HG03108 (cell line): Measurements from ENCODE around the gene TM9SF1.

Experiments used
- ATAC-seq: cut with Tn5 transposase; IDR thresholded peaks from one replicate; pipeline ENCODE4 v1.9.1; 2021; ENCODE audit warnings: moderate library complexity; ENCODE audit not compliant: unreplicated experiment

The TM9SF1 gene

DNA sequence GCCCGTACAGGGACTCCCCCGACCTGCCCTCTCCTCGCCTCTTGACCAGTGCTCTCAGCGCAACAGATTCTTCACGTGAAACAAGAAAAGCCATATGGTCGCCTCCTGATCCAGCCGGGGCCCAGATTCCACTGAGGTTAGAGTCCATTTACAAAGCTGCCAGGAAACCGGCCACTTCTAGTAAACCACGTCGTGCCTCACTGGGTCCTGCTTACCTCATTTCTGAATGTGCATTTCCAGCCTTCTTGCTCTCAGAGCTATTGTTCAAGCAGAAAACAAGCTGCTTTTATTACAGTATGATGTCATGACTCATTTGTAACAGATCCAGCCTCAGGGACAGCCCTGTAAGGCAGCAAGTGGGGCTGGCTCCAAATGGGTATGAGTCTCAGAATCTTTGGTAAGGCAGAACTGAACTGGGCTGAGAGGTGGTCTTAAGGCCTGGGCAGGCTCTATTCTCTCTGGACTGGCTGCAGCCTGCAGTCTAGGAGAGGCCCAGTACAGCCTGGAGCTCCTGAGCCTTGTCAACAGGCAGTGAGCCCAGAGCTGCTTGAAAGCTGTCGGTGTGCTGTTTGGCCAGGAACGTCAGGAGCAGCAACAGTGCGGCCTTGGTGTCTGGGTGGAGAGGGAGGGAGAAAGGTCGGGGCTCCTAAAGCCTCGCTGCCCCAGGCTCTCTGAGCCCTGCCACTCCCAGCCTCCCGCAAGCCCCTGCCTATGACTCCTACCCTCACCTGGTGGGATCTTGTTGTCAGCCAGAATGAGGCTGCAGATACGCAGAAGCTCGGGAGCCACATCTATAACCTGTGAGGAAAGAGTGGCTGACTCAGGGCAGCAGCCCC lies 15.1 kb downstream of the TM9SF1 start:
- no peak for ATAC-seq

DNA sequence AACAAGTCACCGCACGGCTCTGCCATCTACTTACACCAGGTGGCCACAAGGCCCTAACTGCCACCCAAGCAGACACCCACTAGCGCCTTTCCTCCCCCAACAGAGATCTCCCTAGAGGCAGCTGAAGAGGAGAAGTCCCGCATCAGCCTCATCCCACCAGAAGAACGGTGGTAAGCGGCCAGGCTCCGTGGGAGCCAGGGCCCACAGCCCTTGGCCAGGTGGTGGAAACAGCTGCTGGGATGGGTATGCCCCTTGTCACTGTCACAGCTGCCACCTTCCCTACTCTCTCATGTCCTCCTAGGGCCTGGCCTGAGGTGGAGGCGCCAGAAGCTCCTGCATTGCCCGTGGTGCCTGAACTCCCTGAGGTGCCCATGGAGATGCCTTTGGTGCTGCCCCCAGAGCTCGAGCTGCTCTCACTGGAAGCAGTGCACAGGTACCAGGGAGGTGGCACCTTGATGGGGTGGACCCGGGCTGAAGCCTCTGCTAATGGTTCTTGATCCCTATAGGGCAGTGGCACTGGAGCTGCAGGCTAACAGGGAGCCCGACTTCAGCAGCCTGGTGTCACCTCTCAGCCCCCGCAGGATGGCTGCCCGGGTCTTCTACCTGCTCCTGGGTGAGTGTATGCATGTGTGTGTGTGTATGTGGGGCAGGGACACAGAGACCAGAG lies 15.8 kb downstream of the TM9SF1 start:
- ATAC-seq = no peak

DNA sequence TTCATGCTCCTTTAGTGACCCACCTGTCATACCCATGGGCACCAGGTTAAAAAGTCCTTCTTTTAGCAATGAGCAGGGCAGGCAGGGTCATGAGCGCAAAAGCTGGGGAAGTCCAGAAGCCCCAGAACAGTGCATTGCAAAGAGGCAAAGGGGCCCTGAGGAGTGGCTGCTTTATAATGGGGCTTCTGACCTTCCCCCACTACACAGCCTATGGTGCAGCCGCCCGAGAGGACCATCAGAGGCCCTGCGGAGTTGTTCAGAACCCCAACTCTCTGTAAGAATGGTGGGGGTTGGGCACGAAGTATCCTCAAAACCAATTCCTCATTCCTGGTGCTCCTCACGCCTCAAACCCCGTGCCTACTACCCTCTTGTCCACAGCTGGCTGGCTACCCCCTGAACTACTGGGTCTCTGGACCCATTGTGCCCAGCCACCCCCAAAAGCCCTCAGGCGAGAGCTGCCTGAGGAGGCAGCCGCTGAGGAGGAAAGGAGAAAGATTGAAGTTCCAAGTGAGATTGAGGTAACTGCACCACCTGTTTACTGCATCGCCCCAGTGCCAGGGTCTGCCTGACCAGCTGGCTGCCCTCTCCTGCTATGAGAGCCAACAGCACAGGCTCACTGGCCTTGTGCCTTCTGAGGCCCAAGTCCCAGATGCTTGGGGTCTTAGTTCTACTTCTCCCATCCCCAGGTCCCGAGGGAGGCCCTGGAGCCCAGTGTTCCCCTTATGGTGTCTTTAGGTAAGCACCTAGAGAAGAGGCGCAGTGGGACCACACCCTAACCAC lies 16.7 kb downstream of the TM9SF1 start:
- ATAC-seq = no peak

DNA sequence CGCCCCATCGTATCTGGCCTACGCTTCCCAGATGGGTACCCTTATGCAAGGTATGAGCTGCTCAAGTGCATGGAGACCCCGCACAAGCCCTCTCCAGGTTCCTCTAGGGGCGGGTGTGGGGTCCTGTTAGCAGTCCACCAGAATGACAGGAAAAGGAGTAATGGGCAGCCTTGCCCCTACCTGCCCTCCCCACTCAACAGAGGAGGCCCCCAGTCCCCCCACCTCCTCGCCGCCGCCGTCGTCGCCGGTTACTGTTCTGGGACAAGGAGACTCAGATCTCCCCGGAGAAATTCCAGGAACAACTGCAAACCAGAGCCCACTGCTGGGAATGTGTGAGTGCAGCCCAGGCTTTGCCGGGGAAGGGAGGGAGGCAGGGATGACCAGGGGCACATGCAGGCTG lies 17.4 kb downstream of the TM9SF1 start:
- ATAC-seq = no peak

DNA sequence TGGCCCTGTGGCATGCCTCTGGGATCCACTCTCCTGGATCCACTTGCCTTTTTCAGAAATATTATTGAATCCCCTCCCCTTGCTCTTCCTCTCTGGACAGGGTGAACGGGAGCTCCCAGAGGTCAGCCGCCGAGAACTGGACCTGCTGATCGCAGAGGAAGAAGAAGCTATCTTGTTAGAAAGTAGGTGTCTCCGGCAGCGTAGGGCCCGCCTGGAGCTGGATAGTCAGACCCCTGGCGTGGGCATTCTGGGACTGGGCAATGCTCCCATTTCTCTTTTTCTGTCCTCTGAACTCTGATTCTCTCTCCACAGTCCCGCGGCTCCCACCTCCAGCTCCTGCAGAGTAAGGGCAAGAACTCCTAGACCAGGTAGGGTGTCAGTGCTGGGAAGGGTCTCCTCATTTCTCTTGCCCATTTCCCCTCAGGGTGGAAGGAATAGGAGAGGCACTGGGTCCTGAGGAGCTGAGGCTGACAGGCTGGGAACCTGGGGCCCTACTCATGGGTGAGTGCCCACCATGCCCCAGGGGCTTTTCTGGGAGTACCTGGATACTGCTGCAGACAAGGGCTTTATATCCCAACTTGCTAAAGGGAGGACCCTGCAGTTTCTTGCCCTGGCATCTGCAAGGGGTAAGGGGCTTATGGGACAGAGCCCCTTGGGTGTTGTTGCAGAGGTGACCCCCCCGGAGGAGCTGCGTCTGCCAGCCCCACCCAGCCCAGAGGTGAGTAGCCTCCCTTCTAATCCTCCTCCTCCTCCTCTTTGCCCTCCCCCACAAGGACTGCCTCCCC lies 18.0 kb downstream of the TM9SF1 start:
- no peak for ATAC-seq

DNA sequence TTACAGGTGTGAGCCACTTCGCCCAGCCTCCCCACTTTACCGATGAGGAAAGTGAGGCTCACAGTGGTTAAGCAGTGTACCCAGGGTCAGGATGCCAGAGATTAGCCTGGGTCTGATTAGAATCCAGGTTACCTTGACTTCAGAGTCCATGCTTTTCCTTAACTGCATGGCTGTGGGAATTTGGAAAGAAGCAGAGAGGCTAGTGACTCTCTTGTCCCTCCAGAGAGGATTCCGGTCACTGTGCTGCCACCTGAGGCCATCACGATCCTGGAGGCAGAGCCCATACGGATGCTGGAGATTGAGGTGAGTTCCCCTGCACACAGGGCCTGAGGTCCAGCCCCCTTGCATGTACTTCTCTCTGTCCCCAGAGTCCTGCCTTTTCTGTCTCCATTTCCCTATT lies 18.6 kb downstream of the TM9SF1 start:
- ATAC-seq = no peak

DNA sequence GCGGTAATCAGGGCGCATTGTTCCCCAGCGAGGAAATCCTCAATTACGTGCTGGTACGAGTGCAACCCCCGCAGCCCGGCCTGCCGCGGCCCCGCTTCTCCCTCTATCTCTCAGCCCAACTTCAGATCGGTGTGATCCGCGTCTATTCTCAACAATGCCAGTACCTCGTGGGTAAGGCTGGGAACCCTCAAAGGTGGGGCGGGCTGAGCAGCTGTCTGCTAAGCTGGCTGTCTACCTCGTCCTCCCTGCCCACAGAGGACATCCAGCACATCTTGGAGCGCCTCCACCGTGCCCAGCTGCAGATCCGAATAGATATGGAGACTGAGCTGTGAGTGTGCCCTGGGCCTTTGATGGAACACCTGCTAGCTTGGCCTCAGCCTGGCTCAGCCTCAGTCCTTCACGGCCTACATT lies 22.4 kb downstream of the TM9SF1 start:
- ATAC-seq = no peak

DNA sequence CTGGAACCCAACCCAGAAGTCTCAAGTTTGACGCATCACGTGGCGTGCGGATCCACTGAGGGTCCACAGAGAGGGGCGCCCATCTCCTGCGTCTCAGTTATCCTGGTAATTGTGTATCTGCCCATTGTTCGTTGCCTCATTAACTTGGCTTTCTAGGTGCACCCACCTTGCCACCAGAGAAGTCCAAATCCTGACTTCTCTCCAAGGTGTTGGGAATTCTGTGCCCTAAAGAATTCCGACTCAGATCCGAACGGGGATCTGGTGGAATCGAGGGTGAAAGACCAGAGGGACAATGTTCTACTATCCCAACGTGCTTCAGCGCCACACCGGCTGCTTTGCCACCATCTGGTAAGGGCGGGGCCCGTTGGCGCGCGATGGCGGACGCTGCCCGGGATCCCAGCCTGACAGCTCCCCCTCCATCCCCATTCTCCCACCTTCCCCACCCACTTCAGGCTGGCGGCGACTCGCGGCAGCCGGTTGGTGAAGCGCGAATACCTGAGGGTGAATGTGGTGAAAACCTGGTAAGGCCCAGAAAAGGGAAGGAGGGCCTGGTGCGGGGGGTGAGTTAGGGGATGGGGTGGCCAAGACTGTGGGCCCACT lies 22.9 kb downstream of the TM9SF1 start:
- ATAC-seq = no peak

DNA sequence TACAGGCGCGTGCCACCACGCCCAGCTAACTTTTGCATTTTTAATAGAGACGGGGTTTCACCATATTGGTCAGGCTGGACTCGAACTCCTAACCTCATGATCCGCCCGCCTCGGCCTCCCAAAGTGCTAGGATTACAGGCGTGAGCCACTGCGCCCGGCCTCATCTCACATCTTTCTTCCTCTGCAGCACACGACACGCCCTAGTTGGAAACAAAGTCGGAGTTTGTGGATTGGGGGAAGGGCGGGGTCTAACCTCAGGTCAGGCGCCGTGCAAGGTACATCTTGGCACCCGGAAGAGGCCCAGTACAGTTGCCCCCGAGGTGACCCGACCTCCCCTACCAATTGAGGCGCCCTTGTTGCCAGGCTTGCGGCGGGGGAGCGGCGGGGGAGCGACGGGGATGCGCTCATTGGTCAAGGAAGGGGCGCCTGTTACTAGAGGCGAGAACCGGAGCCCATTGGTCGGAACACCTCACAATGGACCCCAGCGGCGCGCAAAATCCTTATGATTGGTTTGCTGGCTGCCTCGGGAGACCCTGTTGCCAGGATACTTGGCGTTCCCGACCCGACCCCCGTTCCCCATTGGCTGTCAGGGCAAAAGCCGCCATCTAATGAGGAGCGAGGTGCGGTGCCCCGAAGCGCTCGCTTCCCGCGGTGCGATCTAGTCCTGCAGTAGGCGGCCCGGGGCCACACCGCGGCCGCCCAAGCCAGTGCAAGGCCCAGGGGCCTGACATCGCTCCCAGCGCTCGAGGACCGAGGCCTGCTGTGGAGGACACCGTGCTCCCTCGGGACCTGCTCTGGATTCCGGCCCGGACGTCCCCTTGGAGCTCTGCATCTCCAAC lies 23.6 kb downstream of the TM9SF1 start, which contains the start of gene REC8:
REC8 (plus strand) TSS at position 659 of the 839 bp plus-strand sequence. CDS start 473 bp downstream, outside the sequence.
- ATAC-seq = peak; percentile 85

DNA sequence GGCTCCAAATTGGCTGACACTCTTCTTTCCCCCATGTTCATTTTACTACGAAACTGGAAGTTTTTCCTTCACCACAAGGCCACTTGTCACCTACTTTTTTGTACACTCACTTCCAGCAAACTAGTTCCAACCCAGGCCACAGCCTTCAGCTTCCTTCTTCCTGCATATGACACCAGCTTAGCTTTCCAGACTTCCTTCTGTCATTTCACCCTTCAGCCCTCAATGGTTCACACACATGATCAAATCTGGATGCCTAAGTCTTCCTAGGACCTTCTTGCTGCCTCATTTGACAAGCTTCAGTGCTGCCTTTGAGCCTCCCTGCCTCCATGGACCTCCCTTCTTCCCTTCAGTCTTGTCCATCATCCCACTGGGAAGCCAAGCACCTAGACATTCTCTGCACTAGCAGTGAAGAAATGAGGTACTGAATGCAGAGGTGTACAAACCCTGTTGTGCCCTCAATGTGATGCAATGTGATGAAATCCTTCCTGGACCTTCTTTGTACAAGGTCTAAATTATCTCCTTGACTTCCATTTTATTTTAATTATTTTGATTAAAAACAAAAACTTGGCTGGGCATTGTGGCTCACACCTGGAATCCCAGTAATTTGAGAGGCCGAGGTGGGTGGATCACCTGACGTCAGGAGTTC lies 27.6 kb downstream of the TM9SF1 start:
- no peak for ATAC-seq

DNA sequence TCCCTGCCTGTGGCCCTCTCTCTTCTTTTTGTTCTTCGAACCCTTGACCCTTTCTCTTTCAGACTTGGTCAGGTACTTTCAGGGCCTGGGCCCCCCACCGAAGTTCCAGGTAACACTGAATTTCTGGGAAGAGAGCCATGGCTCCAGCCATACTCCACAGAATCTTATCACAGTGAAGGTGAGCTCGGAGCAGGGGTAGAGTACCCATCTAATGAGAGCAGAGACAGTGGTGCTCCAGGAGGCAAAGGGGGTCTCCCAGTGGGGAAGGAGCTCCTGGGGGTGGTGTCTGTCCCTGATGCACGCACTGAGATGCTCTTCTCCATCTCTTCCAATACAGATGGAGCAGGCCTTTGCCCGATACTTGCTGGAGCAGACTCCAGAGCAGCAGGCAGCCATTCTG lies 29.5 kb downstream of the TM9SF1 start:
- no peak for ATAC-seq

DNA sequence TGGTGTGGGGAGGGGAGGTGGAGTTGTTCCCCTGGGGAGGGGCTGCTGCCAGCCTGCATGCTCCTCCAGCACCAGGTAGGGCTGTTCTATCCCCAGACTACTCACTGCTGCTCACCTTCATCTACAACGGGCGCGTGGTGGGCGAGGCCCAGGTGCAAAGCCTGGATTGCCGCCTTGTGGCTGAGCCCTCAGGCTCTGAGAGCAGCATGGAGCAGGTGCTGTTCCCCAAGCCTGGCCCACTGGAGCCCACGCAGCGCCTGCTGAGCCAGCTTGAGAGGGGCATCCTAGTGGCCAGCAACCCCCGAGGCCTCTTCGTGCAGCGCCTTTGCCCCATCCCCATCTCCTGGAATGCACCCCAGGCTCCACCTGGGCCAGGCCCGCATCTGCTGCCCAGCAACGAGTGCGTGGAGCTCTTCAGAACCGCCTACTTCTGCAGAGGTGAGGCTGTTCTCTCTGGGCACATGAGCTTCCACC lies 30.7 kb downstream of the TM9SF1 start:
- ATAC-seq = no peak

DNA sequence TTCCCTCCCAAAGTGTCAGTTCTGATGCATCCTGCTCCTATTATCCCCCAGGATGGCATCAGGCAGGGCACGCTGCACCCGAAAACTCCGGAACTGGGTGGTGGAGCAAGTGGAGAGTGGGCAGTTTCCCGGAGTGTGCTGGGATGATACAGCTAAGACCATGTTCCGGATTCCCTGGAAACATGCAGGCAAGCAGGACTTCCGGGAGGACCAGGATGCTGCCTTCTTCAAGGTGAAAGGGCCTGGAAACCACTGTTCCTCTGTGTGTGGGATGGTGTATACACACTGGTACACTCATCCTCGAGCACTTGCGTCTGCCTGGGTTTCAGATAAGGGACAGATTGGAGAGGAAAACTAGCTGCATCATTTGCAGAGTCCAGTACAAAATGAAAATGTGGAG lies 33.1 kb downstream of the TM9SF1 start:
- no peak for ATAC-seq

DNA sequence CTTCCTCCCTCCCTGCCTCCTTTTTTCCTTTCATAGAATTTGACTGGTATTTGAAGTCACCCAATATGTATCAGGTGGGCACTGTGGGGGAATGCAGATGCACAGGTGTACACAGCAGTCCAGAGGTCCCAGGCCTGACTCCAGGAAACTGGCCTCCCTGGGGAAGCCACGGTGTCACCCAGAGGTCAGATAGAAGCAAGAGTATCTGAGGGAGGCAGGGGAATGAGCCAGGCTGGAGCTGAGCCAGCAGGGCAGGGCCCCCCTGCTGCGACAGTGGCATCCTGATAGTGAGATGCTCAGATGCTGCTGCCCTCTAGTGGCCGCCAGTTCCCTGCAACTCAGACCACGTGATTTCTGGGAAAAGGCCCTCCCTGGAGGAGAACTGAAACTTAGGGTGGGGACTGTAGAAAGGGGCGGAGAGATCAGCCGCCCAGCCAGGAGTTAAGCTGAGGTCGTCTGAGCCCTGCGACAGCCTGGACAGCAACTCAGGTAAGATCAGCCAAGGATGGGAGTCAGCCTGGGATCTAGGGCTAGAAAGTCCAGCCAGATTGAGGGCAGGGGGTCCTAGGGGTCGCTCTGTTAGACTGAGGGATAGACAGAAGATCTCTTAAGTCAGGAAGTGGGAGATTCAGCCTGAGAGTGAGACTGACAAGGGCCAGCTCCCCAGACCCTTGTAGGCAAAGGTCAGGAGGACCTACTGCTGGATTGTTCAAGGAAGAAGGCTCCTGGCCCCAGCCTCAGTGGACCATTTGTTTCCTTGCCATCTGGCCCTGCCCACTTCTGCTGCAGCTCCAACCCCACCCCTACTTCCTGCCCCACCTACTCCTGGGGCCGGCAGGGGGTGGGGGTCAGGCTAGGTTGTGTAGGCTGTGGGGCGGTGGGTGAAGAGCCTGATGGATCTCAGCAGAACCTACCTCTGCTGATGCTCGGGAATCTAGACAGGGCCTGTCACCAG lies 34.1 kb downstream of the TM9SF1 start, which contains the start of gene IRF9:
IRF9 (plus strand) TSS at position 416 of the 955 bp plus-strand sequence. CDS start 880 bp downstream, outside the sequence.
- ATAC-seq = peak; percentile 81

DNA sequence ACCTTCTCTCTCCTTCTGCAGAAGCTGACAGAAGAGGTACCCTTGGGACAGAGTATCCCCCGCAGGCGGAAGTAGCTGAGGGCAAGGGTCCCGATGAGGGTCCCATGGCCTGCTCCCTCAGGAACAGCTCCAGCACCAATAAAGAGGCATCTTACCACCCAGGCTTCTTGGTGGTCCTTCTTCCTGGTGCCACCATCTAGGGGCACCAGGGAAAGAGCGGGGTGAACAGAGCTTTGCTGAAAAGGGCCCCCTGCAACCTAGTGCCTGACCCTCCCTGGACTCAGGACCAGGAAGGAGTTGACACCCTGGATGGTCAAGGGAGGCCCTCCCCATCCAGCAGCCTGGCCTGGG lies 34.8 kb downstream of the TM9SF1 start:
- ATAC-seq = no peak

DNA sequence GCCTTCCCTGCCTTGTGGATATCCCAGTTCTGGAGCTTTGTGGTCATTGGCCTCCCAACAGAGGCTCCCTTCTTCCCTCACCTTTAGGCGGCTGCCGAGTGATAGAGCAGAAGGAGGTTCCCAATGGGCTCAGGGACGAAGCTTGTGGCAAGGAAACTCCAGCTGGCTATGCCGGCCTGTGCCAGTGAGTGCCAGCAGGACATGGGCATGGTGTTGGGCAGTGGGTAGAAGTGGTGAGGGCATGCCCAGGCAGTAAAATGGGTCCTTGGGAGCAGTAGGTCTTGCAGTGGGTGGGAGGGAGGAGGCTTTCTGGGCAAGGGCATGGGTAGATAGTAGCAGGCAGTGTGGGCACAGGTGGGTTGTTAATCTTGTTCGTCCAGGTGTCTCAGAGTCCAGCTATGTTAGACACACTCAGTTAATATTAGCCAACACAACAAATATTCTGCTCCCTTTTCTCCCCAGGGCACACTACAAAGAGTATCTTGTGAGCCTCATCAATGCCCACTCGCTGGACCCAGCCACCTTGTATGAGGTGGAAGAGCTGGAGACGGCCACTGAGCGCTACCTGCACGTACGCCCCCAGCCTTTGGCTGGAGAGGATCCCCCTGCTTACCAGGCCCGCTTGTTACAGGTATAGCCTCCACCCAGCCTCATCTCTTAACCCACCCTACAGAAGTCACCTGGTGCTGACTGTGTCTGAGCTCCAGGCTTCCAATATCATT lies 35.3 kb downstream of the TM9SF1 start:
- ATAC-seq = no peak

DNA sequence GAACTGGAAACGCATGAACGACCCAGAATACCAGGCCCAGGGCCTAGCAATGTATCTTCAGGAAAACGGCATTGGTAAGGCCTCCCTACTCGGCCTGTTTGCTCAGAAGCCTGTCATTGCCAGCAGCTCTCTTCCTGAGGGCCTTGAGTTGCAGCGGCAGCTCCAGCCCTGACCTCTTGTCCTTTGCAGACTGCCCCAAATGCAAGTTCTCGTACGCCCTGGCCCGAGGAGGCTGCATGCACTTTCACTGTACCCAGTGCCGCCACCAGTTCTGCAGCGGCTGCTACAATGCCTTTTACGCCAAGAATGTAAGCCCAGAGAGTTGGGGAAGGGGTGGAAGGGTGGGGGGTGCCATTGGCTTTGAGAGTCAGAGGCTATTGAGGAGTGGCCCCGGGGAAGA lies 37.9 kb downstream of the TM9SF1 start:
- ATAC-seq = no peak
